Skeletal muscle satellite cell (primary cell): ENCODE data around the gene AKR1C8.
"Not testable (repeated sequence)": the region's sequence is repeated elsewhere in the genome, so short reads cannot be mapped to it uniquely, and the experiment has no call there.

Experiments used
- H3K27me3 ChIP-seq: 2 replicates; pipeline ENCODE4 v1.7.0; 2013; ENCODE audit warnings: low read length; ENCODE audit not compliant: control insufficient read depth, insufficient read depth
- H3K36me3 ChIP-seq: 2 replicates; pipeline ENCODE4 v1.7.0; 2013; ENCODE audit warnings: mild to moderate bottlenecking, control low read depth, low read length; ENCODE audit not compliant: insufficient read depth
- H3K4me1 ChIP-seq: 2 replicates; pipeline ENCODE4 v1.7.0; 2013; ENCODE audit warnings: low read length; ENCODE audit not compliant: control insufficient read depth, insufficient read depth
- H3K4me2 ChIP-seq: 2 replicates; pipeline ENCODE4 v1.7.0; 2013; ENCODE audit warnings: mild to moderate bottlenecking, low read length
- H3K4me3 ChIP-seq: 2 replicates; pipeline ENCODE4 v1.7.0; 2013; ENCODE audit warnings: low read length
- H3K9ac ChIP-seq: 2 replicates; pipeline ENCODE4 v1.7.0; 2013; ENCODE audit warnings: mild to moderate bottlenecking, low read depth, low read length, moderate library complexity
- H3K9me3 ChIP-seq: replicated peaks from 2 replicates; pipeline ENCODE4 v1.7.0; 2013; ENCODE audit warnings: mild to moderate bottlenecking, control low read depth, low read length

Gene AKR1C8

DNA sequence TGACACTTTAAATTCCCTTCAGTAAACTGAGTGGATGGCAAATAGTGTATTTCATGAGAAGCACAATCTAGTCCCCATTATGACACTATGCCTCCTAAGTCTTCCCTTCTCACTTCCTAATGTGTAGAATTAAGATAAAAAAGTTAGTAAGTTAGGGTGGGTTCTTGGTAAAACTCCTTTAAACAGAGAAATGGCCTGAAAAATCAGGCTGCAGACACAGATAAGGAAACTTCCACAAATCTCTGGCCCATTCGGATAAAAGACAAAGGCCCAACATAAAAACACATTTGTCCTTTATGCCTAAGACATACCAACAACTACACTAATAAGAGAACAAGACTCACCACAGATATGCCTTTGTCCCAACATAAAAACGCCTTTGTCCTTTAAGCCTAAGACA is 21.5 kb downstream of the AKR1C8 start:
- no peak overlapping the region for H3K4me3 ChIP-seq
- peaks cover 13% of the 10 kb centered on the region for H3K9me3 ChIP-seq

DNA sequence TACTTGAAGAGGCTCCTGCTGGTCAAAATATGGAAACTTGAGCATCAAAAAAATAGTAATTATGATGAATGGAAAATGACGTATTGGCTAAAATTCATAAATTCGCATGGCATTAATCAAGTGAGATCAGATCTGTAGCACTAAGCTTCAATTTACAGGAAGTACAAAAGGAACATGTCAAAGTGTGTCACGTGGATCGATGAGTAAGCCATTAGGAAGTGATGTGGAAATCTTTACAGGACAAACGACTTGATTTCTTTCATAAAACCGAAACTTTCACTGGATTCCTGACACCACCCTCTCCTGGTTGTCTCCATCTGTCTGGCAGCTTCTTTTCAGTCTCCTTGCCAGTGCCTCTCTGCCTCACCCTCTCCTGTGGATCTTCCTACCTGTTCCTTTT is 25.8 kb downstream of the AKR1C8 start:
- no peak overlapping the region for H3K9ac ChIP-seq
- no peaks in the 10 kb centered on the region for H3K27me3 ChIP-seq
- no peaks in the 10 kb centered on the region for H3K36me3 ChIP-seq
- H3K4me3 ChIP-seq: no peak overlapping the region
- peaks cover 3% of the 10 kb centered on the region for H3K9me3 ChIP-seq
- no peak overlapping the region for H3K4me2 ChIP-seq
- H3K4me1 ChIP-seq: no peaks in the 10 kb centered on the region

More for the DNA sequence above, 21.5 kb downstream of the AKR1C8 start:
- Histone ChIP-seq H3K4me2 (no peak overlapping the region), H3K27me3 (no peaks in the 10 kb centered on the region), H3K9ac (no peak overlapping the region), H3K4me1 (no peaks in the 10 kb centered on the region), H3K36me3 (no peaks in the 10 kb centered on the region)

DNA sequence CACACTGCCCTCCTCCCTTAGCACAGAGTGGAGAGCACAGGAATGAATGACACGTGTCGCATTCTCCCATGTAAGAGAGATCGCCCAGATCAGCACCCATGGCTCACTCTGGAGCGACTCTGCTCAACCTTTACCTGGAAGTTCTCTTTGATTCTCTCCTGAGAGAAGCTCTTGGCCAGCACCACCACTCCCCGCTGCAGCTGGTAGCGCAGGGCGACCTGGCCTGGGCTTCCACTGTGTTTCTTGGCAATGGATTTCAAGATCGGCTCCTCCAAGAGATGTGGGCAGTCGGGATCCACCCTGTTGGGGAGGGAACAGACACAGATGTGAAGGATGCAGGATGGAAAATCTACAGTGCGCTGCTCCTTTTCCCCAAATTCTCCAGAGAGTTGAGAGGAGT is 27.4 kb downstream of the AKR1C8 start:
- H3K4me1 ChIP-seq: no peaks in the 10 kb centered on the region
- H3K9ac ChIP-seq: no peak overlapping the region
- no peak overlapping the region for H3K4me3 ChIP-seq
- H3K36me3 ChIP-seq: no peaks in the 10 kb centered on the region
- no peak overlapping the region for H3K4me2 ChIP-seq
- no peaks in the 10 kb centered on the region for H3K27me3 ChIP-seq
- H3K9me3 ChIP-seq: peaks cover 3% of the 10 kb centered on the region

DNA sequence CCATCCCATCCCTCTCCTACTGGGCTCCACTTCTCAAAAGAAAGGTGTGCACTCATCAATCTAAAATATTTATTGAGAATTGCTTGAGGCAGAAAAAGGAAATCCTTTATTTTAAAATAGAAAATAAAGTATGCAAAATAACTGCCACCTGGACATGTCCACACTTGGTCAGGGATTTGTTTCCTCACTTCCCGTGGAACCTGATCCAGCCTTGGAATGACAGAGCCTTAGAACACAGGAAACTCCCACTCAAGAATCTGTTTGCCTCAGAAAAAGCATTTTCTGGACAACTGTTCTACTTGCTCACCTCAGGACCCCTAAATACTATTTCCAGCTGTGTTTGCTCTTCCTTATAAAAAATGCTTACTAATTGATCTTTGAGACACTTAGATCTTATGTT is 29.0 kb downstream of the AKR1C8 start:
- no peaks in the 10 kb centered on the region for H3K9me3 ChIP-seq
- H3K4me1 ChIP-seq: no peaks in the 10 kb centered on the region
- no peaks in the 10 kb centered on the region for H3K36me3 ChIP-seq
- no peaks in the 10 kb centered on the region for H3K27me3 ChIP-seq
- H3K9ac ChIP-seq: no peak overlapping the region
- no peak overlapping the region for H3K4me3 ChIP-seq
- no peak overlapping the region for H3K4me2 ChIP-seq

DNA sequence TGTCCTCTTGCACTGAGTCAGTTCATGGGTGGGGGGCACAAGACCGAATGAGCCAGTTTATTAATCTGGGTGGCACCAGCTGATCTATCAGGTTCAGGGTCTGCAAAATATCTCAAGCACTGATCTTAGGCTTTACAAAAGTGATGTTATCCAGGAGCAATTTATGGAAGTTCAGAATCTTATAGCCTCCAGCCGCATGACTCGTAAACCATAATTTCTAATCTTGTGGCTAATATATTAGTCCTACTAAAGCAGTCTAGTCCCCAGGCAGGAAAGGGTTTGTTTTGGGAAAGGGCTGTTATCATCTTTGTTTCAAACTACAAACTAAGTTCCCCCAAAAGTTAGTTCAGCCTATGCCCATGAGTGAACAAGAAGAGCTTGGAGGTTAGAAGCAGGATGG is 33.9 kb downstream of the AKR1C8 start:
- Histone ChIP-seq H3K27me3 (no peaks in the 10 kb centered on the region), H3K4me3 (no peak overlapping the region), H3K36me3 (no peaks in the 10 kb centered on the region), H3K9me3 (no peaks in the 10 kb centered on the region), H3K9ac (no peak overlapping the region), H3K4me2 (no peak overlapping the region), H3K4me1 (no peaks in the 10 kb centered on the region)

DNA sequence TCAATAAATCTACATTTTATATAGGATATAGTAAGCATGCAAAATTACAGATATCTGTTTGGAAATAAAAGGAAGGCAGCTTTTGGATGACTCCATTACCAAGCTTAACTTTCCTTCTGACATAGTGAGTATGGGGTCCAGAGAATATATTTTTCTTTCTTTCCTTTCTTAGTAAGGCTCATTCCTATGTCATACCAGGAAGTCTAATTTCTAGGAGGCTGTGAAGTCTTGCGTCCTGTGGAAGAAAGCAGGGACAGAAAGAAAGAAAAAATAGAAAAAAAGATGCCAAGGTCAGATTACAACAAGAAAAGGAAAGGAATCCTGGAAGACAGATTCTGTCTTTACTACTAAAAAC is 36.3 kb downstream of the AKR1C8 start:
- Histone ChIP-seq H3K36me3 (no peaks in the 10 kb centered on the region), H3K27me3 (no peaks in the 10 kb centered on the region), H3K9ac (no peak overlapping the region), H3K4me1 (no peaks in the 10 kb centered on the region), H3K9me3 (no peaks in the 10 kb centered on the region), H3K4me3 (no peak overlapping the region), H3K4me2 (no peak overlapping the region)

DNA sequence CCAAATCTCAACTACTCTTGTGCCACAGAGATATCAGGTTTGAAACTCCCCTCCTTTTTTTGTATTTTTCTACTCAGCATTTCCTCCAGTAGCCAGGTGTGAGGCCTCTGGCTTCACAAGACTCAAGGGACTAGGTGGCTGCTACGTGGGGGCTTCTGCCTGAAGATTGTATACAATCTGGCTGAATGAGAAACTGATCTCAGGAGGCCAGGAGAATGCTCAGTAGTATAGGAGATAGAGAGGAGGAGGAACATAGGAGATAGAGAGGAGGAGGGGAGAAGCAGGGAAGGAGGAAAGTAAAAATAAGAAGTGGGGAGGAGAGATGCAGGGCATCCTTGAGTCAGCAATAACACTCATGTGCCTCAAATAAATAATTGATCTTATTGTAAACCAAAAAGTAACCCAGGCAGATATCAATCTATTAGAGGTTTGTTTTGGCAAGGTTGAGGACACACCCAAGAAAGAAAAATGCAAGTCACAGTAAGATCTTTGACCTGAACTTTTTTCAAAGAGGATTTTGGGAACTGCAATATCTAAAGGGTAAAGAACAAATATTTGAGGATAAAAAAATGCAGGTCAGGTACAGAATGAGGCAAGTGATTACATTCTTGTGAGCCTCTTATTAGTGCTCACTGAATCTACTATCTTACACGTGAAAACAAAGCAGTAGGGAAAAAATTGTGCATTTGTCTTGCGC is 36.8 kb downstream of the AKR1C8 start:
- Histone ChIP-seq H3K4me3 (no peak overlapping the region), H3K27me3 (no peaks in the 10 kb centered on the region), H3K4me1 (no peaks in the 10 kb centered on the region), H3K4me2 (no peak overlapping the region), H3K36me3 (no peaks in the 10 kb centered on the region), H3K9ac (no peak overlapping the region), H3K9me3 (no peaks in the 10 kb centered on the region)

DNA sequence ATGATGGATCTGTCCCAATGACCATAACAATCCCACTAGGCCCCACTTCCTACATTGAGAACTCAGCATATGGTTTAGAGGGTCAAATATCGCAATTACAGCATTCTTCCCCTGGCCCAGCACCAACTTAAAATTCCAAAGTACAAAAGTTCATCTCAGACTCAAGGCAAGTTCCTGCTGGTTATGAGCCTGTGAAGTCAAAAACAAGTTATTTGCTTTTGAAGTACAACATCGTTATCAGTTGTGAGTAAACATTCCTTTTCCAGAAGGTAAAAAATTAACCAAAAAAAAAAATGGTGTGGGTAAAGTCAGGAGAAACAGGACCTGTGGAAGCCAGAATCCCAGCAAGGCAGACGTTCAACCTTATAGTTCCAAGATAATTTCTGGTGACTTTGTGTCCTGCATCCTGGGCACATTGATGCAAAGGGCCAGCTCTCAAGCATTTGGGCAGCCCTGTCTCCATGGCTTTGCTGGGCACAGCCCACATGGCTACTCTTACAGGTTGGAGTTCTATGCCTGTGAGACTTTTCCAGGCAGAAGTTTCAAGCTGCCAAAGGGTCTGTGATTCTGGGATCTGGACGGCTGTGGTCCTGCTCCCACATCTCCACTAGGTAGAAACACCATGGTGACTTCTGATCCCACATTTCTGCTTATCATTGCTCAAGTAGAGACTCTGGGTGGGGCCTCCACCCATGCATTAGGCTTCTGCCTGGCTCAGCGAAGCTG is 37.5 kb downstream of the AKR1C8 start:
- no peak overlapping the region for H3K4me2 ChIP-seq
- H3K4me3 ChIP-seq: no peak overlapping the region
- no peak overlapping the region for H3K9ac ChIP-seq
- H3K4me1 ChIP-seq: no peaks in the 10 kb centered on the region
- no peaks in the 10 kb centered on the region for H3K27me3 ChIP-seq
- no peaks in the 10 kb centered on the region for H3K36me3 ChIP-seq
- no peaks in the 10 kb centered on the region for H3K9me3 ChIP-seq

DNA sequence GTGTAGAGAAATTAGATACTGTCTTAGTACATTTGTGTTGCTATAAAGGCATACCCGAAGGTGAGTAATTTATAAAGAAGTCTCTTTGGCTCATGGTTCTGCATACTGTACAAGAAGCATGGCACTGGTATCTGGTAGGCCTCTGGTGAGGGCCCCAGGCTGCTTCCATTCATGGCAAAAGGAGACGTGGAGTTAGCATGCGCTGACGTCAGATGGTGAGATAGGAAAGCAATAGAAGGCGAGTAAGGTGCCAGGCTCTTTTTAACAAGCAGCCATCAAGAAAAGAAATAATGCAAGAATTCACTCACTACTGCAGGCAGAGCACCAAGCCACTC is 38.1 kb downstream of the AKR1C8 start:
- Histone ChIP-seq H3K4me3 (no peak overlapping the region), H3K4me1 (no peaks in the 10 kb centered on the region), H3K27me3 (no peaks in the 10 kb centered on the region), H3K9me3 (no peaks in the 10 kb centered on the region), H3K4me2 (no peak overlapping the region), H3K9ac (no peak overlapping the region), H3K36me3 (no peaks in the 10 kb centered on the region)

DNA sequence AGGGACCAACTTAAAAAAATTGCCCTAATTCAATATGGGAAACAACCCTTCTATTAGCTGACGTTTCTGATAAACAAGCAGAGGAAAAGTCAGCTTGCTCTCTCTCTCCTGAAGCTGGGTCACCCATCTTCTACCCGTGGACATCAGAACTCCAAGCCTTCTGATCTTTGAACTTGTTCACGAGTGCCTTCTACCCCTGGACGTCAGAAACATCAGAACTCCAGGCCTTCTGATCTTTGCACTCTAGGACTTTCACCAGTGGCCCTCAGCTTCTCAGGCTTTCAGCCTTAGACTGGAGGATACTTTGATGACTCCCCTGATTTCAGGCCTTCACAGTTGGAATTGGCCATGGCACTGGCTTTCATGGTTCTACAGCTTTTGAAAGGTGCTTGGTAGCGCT is 41.8 kb downstream of the AKR1C8 start:
- Histone ChIP-seq H3K9me3 (no peaks in the 10 kb centered on the region), H3K27me3 (no peaks in the 10 kb centered on the region), H3K4me3 (no peak overlapping the region), H3K9ac (no peak overlapping the region), H3K4me2 (no peak overlapping the region), H3K36me3 (no peaks in the 10 kb centered on the region), H3K4me1 (no peaks in the 10 kb centered on the region)

DNA sequence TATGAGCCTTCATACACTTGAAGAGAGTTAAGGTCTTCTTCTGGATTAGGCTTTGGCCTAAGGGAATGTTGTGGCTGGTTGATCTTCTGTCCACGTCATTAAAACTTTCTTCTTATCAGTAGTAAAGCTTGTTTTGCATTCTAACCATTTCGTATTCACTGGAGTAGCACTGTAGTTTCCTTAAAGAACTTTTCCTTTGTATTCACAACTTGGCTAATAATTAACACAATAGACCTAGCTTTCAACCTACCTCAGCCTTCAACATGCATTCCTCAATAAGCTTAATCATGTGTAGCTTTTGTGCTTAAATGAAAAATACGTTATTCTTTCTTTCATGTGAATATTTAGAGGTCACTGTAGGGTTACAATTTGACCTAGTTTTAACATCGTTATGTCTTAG is 42.8 kb downstream of the AKR1C8 start:
- Histone ChIP-seq H3K9me3 (no peaks in the 10 kb centered on the region), H3K4me3 (no peak overlapping the region)

DNA sequence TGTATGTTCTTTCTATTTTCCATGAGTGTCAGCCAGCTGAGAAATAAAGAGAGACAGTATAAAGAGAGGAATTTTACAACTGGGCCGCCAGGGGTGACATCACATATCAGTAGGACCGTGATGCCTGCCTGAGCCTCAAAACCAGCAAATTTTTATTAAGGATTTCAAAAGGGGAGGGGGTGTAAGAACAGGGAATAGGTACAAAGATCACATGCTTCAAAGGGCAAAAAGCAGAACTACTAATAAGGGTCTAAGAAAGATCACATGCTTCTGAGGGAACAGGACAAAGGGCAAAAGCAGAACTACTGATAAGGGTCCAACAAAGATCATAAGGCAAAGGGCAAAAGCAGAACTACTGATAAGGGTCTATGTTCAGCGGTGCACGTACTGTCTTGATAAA is 47.3 kb downstream of the AKR1C8 start:
- not testable (repeated sequence) for H3K4me2 ChIP-seq, H3K4me1 ChIP-seq, H3K9me3 ChIP-seq, H3K4me3 ChIP-seq, H3K36me3 ChIP-seq, H3K9ac ChIP-seq, H3K27me3 ChIP-seq

More for the DNA sequence above, 42.8 kb downstream of the AKR1C8 start:
- Histone ChIP-seq H3K4me2 (no peak overlapping the region), H3K36me3 (no peaks in the 10 kb centered on the region), H3K4me1 (no peaks in the 10 kb centered on the region), H3K27me3 (no peaks in the 10 kb centered on the region), H3K9ac (no peak overlapping the region)
